HG02884 (cell line): ENCODE results near the gene NDUFS7.
"Not testable (repeated sequence)": the region's sequence is repeated elsewhere in the genome, so short reads cannot be mapped to it uniquely, and the experiment has no call there.

Experiments
- ATAC-seq: cut with Tn5 transposase; IDR thresholded peaks from one replicate; pipeline ENCODE4 v1.9.1; 2021; ENCODE audit warnings: mild to moderate bottlenecking, moderate library complexity; ENCODE audit not compliant: unreplicated experiment

NDUFS7 gene

DNA sequence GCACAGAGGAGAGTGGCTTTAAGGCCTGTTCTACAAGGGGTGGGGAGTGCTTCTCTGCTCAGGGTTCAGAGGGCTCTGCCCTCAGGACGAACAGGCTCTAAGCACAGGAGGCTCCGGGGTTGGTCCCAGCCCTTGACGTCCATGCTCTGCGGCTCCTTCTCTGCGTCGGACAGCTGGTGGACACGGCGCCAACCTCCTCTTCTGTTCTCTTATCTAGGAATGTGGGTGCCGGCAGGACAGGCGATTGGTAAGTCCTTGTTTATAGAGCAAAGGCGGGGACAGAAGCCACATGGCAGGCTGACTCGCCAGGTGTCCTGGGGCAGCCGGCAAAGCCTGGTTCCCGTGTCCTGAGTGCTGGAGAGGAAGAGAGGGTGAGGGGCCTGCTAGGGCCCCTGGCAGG is 46.0 kb downstream of the NDUFS7 start:
- ATAC-seq = no peak

DNA sequence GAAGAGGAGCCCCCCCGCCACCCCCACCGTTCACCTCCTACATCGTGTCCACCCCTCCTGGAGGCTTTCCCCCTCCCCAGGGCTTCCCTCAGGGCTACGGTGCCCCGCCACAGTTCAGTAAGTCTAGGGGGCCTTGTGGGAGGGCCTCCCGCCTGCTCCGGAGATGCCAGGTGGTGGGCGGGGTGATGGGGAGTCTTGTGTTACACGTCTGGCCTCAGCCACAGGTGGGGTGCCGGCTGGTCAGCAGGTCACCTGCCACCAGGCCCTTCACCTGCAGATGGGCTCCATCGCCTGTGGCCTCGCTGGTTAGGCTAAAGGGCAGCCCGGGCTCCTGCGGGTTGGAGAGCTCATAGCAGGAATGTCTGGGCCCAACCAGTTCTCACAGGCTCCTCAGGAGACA is 46.5 kb downstream of the NDUFS7 start:
- ATAC-seq = no peak

- no peak for ATAC-seq
Measured at GRCh38 chr19:1431759-1432506, 48.2 kb downstream of the NDUFS7 start.

DNA sequence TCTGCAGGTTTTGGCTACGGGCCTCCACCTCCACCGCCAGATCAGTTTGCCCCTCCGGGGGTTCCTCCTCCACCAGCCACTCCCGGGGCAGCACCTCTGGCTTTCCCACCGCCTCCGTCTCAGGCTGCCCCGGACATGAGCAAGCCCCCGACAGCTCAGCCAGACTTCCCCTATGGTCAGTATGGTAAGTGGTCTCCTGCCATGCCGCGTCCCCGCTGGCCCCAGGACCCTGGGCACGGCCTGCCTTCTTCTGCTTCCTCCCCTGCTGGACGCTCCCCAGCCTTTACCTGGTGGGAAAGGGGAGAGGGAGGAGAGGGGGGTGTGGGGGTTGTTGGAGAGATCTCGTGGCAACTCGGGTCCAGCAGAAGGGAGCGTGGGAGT is 48.8 kb downstream of the NDUFS7 start:
- ATAC-seq = no peak

DNA sequence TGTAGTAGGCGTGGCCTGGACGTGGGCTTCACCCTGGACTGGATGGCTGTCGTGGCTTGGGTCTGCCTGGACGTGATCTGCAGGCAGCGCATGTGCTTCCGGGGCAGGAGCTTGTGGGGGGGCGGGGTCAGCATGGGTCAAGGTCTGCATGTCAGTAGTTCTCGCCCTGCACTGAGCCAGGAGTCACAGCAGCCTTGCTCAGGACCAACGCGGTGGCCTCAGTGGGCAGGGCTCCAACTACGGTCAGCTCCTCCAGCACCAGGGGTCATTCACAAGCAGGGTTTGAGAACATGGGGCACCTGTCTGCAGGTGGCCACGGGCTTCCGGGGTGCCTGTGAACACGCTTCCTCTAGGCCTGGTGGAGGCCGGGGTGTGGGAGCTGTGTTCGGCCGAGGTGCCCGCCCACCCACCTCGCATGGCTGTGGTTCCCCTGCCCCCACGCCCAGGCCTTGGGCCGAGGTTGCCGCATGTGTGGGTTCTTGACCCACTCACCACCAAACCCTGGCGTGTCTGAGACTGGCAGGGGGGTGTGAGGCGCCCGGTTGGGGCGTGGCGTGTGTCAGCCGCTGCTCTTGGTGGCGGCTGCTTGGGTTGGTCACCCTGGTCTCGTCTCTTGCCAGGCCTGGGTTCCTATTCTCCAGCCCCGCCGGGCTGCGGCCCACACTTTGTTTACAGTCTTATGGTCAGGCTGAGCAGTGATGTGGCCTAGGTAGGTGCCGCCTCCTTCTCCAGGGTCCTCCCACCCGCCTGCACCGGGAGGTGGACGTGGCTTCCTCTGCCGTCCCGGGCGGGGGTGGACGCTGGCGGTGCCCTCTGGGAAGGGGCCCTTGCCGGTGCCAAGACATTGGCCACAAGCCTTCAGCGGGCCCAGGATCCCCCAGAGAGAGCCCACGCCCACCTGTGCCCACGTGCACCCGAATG is 49.7 kb downstream of the NDUFS7 start:
- ATAC-seq = no peak

DNA sequence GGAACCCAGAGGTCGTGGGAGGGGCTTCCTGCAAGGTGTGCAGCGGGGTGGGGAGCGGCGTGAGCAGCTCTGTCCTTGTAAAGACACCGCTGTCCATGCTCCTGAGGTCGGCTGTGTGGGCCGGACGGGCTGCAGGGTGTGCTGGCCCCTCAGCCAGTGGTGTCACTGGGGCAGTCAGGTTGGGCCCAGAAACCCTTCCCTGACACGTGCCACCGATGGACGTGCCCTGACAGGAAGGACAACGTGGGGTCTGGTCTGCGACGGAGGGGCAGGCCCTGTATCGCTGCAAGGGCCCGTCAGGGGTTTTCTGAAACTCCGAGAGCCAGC is 50.3 kb downstream of the NDUFS7 start:
- ATAC-seq = no peak

GRCh38 chr19:1434577-1435060 is 50.9 kb downstream of the NDUFS7 start:
- no peak for ATAC-seq

DNA sequence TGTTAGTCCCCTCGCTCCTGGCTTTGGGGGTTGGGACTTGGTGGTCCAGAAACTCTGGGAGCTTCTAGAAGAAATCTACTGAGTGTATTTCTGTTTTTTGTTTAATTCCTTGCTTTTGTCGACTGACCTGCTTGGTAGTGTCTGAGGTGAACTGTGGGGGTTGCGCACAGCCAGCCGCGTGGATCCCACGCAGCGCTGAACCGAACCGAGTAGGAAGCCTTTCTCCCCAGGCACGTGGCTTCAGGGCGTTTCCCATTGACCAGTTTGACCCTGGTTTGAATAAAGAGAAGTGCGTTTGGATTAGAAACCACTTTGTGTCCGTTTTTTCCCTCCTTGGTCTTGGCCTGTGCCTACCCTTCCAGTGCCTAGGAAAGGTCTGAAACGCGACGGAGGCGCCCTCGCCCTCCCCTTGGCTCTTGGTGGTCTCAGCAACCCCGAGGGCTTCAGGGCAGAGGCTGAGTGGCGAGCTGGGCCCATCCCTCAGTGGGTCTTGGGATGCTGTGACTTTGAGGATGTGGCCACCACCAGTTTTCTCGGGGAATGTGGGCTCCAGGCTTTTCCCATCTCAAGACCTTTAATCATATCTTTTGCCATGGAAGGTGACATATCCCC is 51.8 kb downstream of the NDUFS7 start:
- no peak for ATAC-seq

DNA sequence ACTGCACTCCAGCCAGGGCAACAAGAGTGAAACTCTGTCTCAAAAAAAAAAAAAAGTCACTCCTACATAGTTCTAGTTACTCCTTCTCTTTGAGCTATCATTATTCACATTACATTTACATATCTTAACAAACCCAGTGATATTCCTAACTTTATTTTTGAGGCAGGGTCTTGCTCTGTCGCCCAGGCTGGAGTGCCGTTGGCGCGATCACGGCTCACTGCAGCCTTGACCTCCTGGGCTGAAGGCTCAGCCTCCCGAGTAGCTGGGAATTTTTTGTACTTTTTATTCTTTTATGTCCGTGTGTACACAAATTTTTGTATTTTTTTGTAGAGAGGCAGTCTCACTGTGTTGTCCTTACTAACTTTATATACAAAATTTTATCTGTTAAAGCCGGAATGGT is 53.9 kb downstream of the NDUFS7 start:
- no peak for ATAC-seq

- peak; percentile 79 for ATAC-seq
Measured at GRCh38 chr19:1438035-1438932, 54.6 kb downstream of the NDUFS7 start, which contains the start of gene RPS15. TSS of gene RPS15 (plus strand) at chr19:1438396. CDS start at chr19:1438426, 30 bp downstream.

GRCh38 chr19:1438933-1439354 is 55.2 kb downstream of the NDUFS7 start:
- ATAC-seq = no peak

DNA sequence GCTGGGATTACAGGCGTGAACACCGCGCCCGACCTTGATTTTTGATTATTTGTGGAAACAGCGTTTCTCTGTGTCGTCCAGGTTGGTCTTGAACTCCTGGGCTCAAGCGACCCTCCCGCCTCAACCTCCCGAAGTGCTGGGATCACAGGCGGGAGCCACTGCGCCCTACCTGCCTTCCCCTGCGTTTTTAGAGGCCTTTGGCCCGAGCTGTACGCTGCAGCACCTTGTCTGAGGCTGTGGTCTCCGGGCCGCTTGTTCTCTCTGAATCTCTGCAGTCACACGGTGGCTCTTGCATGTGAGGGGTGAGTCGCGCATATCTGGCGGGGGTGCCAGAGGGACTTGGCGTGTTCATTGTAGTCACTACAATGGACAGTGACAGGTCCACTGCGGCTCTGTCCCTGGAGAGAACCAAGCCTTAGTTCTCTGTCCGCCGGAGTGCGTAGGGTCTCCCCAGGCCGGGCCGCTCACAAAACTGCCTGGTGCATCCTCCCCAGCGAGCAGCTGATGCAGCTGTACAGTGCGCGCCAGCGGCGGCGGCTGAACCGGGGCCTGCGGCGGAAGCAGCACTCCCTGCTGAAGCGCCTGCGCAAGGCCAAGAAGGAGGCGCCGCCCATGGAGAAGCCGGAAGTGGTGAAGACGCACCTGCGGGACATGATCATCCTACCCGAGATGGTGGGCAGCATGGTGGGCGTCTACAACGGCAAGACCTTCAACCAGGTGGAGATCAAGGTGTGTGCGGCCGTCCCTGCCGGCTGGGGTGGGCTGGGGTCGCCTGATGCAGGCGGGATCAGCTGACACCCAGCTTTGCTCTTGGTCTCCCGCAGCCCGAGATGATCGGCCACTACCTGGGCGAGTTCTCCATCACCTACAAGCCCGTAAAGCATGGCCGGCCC is 56.1 kb downstream of the NDUFS7 start:
- not testable (repeated sequence) for ATAC-seq

DNA sequence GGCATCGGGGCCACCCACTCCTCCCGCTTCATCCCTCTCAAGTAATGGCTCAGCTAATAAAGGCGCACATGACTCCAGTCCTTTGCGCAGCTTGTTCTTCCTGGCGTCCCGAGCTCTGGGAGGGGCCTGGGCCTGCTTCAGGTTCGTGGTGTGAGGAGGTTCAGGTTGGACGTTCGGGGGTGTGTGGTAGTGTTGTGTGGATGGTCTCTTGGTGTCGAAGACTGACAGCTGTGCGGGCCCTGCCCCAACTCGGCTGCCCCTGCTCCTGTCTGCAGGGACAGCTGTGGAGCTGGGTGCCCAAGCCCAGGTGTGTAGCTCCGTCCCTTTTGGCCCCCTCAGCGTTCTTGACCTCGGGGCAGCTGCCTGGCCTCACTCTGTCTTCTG is 56.7 kb downstream of the NDUFS7 start:
- no peak for ATAC-seq

DNA sequence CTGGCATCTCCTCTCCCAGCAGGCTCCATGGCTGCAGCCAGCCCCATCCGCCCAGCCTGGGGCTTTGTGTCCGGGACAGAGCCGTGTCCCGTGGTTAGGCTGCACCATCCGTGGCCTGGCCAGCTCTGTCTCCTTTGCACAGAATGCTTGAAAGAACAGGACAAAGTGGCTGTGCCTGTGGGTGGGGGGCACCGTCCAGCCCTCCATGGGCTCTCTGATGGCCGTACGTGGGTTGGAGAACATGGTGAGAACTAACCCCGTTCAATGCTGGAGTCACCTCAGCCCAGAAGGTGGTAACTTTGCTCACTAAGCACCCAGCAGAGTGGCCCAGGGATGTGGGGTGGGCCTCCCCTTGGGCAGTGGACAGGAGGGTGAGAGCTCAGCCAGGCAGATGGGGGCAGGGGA is 57.3 kb downstream of the NDUFS7 start:
- no peak for ATAC-seq

DNA sequence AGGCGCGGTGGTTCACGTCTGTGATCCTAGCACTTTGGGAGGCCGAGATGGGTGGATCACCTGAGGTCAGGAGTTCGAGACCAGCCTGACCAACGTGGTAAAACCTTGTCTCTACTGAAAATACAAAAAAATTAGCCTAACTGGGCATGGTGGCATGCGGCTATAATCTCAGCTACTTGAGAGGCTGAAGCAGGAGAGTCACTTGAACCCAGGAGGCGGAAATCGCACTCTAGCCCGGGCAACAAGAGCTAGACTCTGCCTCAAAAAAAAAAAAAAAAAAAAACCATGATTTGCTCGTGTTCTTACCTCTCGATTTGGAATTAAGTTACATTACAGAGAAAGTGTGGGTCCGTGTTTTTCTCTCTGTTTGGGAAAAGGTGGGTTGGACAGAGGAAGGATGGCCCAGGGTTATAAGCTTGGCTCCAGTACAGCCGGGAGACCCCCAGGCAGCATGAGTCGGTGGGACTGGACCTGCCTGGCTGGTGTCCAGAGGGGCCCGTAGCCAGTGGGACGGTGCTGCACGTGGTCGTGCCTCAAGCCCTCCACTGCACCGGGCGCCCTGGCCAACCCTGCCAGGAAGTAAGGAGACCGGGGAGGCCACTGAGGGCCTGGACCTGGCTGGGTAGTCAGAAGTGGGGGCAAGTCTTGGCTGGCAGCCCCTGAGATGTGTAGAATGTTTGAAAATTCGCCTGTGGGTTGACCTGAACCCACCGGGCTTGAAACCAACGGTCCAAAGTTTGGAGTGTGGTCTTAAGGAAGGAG is 58.2 kb downstream of the NDUFS7 start:
- no peak for ATAC-seq
